HCT116 (cell line): Measurements from ENCODE around the gene RCOR1. TPM values are rescaled to one million over a fixed set of nuclear protein-coding genes. Genes with fewer than 3 reads are reported as not detected.

Experiments
- ATAC-seq: fragments of 200-7000 bp; cut with Tn5 transposase; 2 replicates; pipeline ENCODE4 v1.9.1; 2020; ENCODE audit warnings: mild to moderate bottlenecking, moderate library complexity
- BruUV-seq: library from RNA; stranded (reverse); fragments of 400-500 nt; replicated peaks from 2 replicates; lab custom pipeline; 2021; lab: Mats Ljungman, UMichigan
- CTCF ChIA-PET: fragments of 300-600 bp; sonication (Branson Sonifier 250); formaldehyde crosslinking; loops from one replicate; lab custom pipeline; 2021; ENCODE audit warnings: antibody characterized with exemption; lab: Charles Lee
- POLR2A ChIA-PET: fragments of 300-600, 350-600 bp; sonication (Branson Sonifier 250); formaldehyde crosslinking; loops from one replicate; lab custom pipeline; 2021; ENCODE audit warnings: antibody characterized with exemption; lab: Charles Lee
- RAD21 ChIA-PET, 2 experiments: fragments of 300-600 bp; sonication (Branson Sonifier 250); formaldehyde crosslinking; loops; one replicate each; lab custom pipeline; 2023; ENCODE audit warnings: low total read pairs in 2 of 2; ENCODE audit not compliant: uncharacterized antibody in 2 of 2, unreplicated experiment in 2 of 2, low non-redundant PET in 1 of 2; lab: Charles Lee
- DNase-seq: peaks from one replicate; pipeline ENCODE4 v3.0.0-alpha.2; 2010; ENCODE audit warnings: low read depth, low spot score
- H2AFZ ChIP-seq: fragments of 200-600 bp; shearing (Covaris generic), sonication (generic); 2 replicates; pipeline ENCODE4 v1.6.1; 2017; ENCODE audit warnings: low read depth, mixed run types, mixed read lengths, antibody characterized with exemption, low read length; ENCODE audit not compliant: poor library complexity, severe bottlenecking
- H3K27ac ChIP-seq: 2 replicates; pipeline ENCODE4 v1.5.1; 2012; ENCODE audit warnings: low read depth, low read length
- H3K27me3 ChIP-seq: fragments of 200-600 bp; sonication (generic); 2 replicates; pipeline ENCODE4 v1.6.1; 2016; ENCODE audit warnings: mixed run types, low read length, mixed read lengths; ENCODE audit not compliant: insufficient read depth
- H3K36me3 ChIP-seq, 2 experiments: fragments of 200-500 bp in 1 of 2; fragments of 200-600 bp in 1 of 2; sonication (Bioruptor generic) in 1 of 2; sonication (generic) in 1 of 2; 2 replicates each; pipeline versions ENCODE4 v1.5.1 to v1.6.1; 2014 to 2016; ENCODE audit warnings: low read length in 2 of 2, inconsistent platforms in 1 of 2, mixed read lengths in 1 of 2, mixed run types in 1 of 2; ENCODE audit not compliant: insufficient read depth in 2 of 2, control insufficient read depth in 1 of 2
- H3K4me1 ChIP-seq, 2 experiments: fragments of 200-600 bp in 1 of 2; sonication (generic) in 1 of 2; 2 replicates each; pipeline versions ENCODE4 v1.5.1 to v1.6.1; 2012 to 2017; ENCODE audit warnings: low read length in 2 of 2, inconsistent platforms in 1 of 2, mild to moderate bottlenecking in 1 of 2, mixed read lengths in 1 of 2, mixed run types in 1 of 2, moderate library complexity in 1 of 2; ENCODE audit not compliant: insufficient read depth in 2 of 2, control insufficient read depth in 1 of 2
- H3K4me2 ChIP-seq: fragments of 200-600 bp; sonication (generic); 2 replicates; pipeline ENCODE4 v1.6.1; 2017; ENCODE audit warnings: mixed run types, low read length, mixed read lengths
- H3K4me3 ChIP-seq, 2 experiments: fragments of 200-600 bp in 1 of 2; sonication (generic) in 1 of 2; replicated peaks in 1 of 2; 2 replicates each; pipeline ENCODE4 v1.5.1; 2011 to 2016; ENCODE audit warnings: low read length in 2 of 2, control low read depth in 1 of 2, low read depth in 1 of 2, mild to moderate bottlenecking in 1 of 2, mixed read lengths in 1 of 2, mixed run types in 1 of 2
- H3K79me2 ChIP-seq: fragments of 200-600 bp; sonication (generic); 2 replicates; pipeline ENCODE4 v1.6.1; 2017; ENCODE audit warnings: mild to moderate bottlenecking, mixed run types, low read length, moderate library complexity, mixed read lengths; ENCODE audit not compliant: insufficient read depth
- H3K9ac ChIP-seq: fragments of 200-600 bp; sonication (generic); 2 replicates; pipeline ENCODE4 v1.6.1; 2016; ENCODE audit warnings: low read length, mixed read lengths
- H3K9me2 ChIP-seq: fragments of 200-600 bp; sonication (generic), shearing (Covaris generic); 2 replicates; pipeline ENCODE4 v1.6.1; 2017; ENCODE audit warnings: mixed run types, mild to moderate bottlenecking, moderate library complexity; ENCODE audit not compliant: insufficient read depth
- H3K9me3 ChIP-seq, 2 experiments: fragments of 200-500 bp in 1 of 2; fragments of 200-600 bp in 1 of 2; sonication (Bioruptor generic) in 1 of 2; sonication (generic) in 1 of 2; 2 replicates each; pipeline ENCODE4 v1.6.1; 2014 to 2017; ENCODE audit warnings: low read length in 2 of 2, mixed read lengths in 2 of 2, inconsistent platforms in 1 of 2, low read depth in 1 of 2, mild to moderate bottlenecking in 1 of 2, mixed run types in 1 of 2, moderate library complexity in 1 of 2; ENCODE audit not compliant: control insufficient read depth in 1 of 2, insufficient read depth in 1 of 2
- H4K20me1 ChIP-seq: fragments of 200-600 bp; sonication (generic), shearing (Covaris generic); 2 replicates; pipeline ENCODE4 v1.6.1; 2017; ENCODE audit warnings: mixed run types, mild to moderate bottlenecking, moderate library complexity; ENCODE audit not compliant: insufficient read depth
- CBX3 ChIP-seq: IDR thresholded peaks from 2 replicates; pipeline ENCODE4 v1.6.1; 2012; ENCODE audit warnings: low read depth
- CTCF ChIP-seq, 3 experiments: fragments of 200-600 bp in 1 of 3; sonication (generic) in 1 of 3; IDR thresholded peaks in 2 of 3; conservative IDR thresholded peaks in 1 of 3; 2 replicates each; pipeline ENCODE4 v1.5.1; 2012 to 2017; ENCODE audit warnings: low read depth in 2 of 3, low read length in 2 of 3, antibody characterized with exemption in 1 of 3, borderline replicate concordance in 1 of 3, control low read depth in 1 of 3, mild to moderate bottlenecking in 1 of 3, mixed read lengths in 1 of 3, mixed run types in 1 of 3, moderate library complexity in 1 of 3; ENCODE audit not compliant: insufficient read depth in 1 of 3
- EGR1 ChIP-seq: IDR thresholded peaks from 2 replicates; pipeline ENCODE4 v1.6.1; 2012; ENCODE audit warnings: low read depth
- ELF1 ChIP-seq: IDR thresholded peaks from 2 replicates; pipeline ENCODE4 v1.6.1; 2012; ENCODE audit warnings: low read depth, borderline replicate concordance
- EZH2 ChIP-seq: fragments of 200-600 bp; sonication (generic); IDR thresholded peaks from 2 replicates; pipeline ENCODE4 v1.6.1; 2017; ENCODE audit warnings: antibody characterized with exemption, mixed run types
- EZH2phosphoT487 ChIP-seq: fragments of 200-600 bp; IDR thresholded peaks from 2 replicates; pipeline ENCODE4 v1.6.1; 2018; ENCODE audit warnings: antibody characterized with exemption, borderline replicate concordance
- JUND ChIP-seq: IDR thresholded peaks from 2 replicates; pipeline ENCODE4 v1.6.1; 2012
- SIN3A ChIP-seq: IDR thresholded peaks from 2 replicates; pipeline ENCODE4 v1.6.1; 2012; ENCODE audit warnings: low read depth
- SP1 ChIP-seq: IDR thresholded peaks from 2 replicates; pipeline ENCODE4 v1.6.1; 2012; ENCODE audit warnings: low read depth
- SRF ChIP-seq: IDR thresholded peaks from 2 replicates; pipeline ENCODE4 v1.6.1; 2012; ENCODE audit warnings: low read depth
- TCF7L2 ChIP-seq: IDR thresholded peaks from 2 replicates; pipeline ENCODE4 v1.7.0; 2011; ENCODE audit warnings: borderline replicate concordance, inconsistent platforms; ENCODE audit not compliant: insufficient read depth, insufficient read length; ENCODE audit errors: extremely low read depth
- ZBTB33 ChIP-seq: IDR thresholded peaks from 2 replicates; pipeline ENCODE4 v1.6.1; 2011; ENCODE audit warnings: mild to moderate bottlenecking, low read length, moderate library complexity; ENCODE audit not compliant: insufficient replicate concordance; ENCODE audit errors: extremely low read depth
- ZFX ChIP-seq: fragments of 450-650 bp; IDR thresholded peaks from 2 replicates; pipeline ENCODE4 v1.6.1; 2017
- intact Hi-C: fragments of 100-400 bp; cut with micrococcal nuclease; formaldehyde crosslinking; loops from 2 replicates; pipeline ENCODE4 v1.10.0; 2022
- total RNA-seq: library from RNA; stranded (reverse); gene quantifications from one replicate; pipeline ENCODE4 v1.2.1, GENCODE V29; 2021; ENCODE audit not compliant: unreplicated experiment
- TF ChIP-seq, protein P1 (sequence below): IDR thresholded peaks from 2 replicates; pipeline ENCODE4 v1.6.1; 2012

Gene RCOR1
- total RNA-seq, 1 experiment from 2014 or later: 30.7 TPM

DNA sequence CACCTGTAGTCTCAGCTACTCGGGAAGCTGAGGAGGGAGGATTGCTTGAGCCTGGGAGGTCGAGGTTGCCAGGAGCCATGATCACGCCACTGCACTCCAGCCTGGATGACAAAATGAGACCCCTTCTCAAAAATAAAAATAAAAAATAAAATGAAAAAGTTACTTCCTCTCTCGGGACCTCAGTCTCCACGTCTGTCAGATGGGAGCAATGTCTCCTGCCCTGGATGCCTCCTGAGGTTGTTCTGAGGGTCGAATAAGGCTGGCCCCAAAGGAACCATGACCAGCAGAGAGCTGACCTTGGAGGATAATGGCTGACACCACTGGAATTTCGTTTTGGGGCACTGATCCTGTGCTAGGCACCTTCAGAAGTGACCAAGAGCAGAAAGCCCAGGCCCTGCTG lies 13.6 kb upstream of the RCOR1 start:
- peaks cover 5 to 25% of the 10 kb centered on the region in 2 experiments for H3K4me1 ChIP-seq
- ChIA-PET RAD21 (no interaction called here), POLR2A (no interaction called here)

More for the DNA sequence above, 13.6 kb upstream of the RCOR1 start:
- intact Hi-C loops: no loop called here
- H3K4me3 ChIP-seq: no peak overlapping the region
- no peak for DNase-seq
- H3K9ac ChIP-seq: no peak overlapping the region
- no peaks in the 10 kb centered on the region for H3K27me3 ChIP-seq
- H2AFZ ChIP-seq: no peak overlapping the region
- H3K9me3 ChIP-seq: no peaks in the 10 kb centered on the region
- no peaks in the 10 kb centered on the region for H3K9me2 ChIP-seq
- CTCF ChIA-PET: no interaction called here
- H3K36me3 ChIP-seq: no peaks in the 10 kb centered on the region
- TF ChIP-seq ZBTB33 (no peak), CTCF (IDR thresholded peaks at IDR 0.05 in 2 of 3, conservative IDR thresholded peaks at IDR 0.05 in 1 of 3; ENCODE audit: borderline replicate concordance in 1 of 3, insufficient read depth in 1 of 3, low read depth in 2 of 3, low read length in 2 of 3) (no peak), CBX3 (no peak), SIN3A (no peak), EZH2 (no peak), ZFX (no peak), ELF1 (no peak), EZH2phosphoT487 (no peak), JUND (no peak), SP1 (no peak), EGR1 (no peak), TCF7L2 (no peak), SRF (no peak)
- TF ChIP-seq, protein P1, sequence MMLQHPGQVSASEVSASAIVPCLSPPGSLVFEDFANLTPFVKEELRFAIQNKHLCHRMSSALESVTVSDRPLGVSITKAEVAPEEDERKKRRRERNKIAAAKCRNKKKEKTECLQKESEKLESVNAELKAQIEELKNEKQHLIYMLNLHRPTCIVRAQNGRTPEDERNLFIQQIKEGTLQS: no peak
- TF ChIP-seq, all 23 proteins: peak for 0
- Histone ChIP-seq H3K27ac (no peak overlapping the region), H3K4me2 (no peak overlapping the region), H4K20me1 (no peaks in the 10 kb centered on the region), H3K79me2 (no peaks in the 10 kb centered on the region)
- no peak for ATAC-seq
- no TSS peak for BruUV-seq
